Measurements from ENCODE around the gene IFI27. TPM values are rescaled to one million over a fixed set of nuclear protein-coding genes. Genes with fewer than 3 reads are reported as not detected.
A peak's percentile ranks its signal among the peaks of the same experiment; 100 is the strongest.
"Not testable (repeated sequence)": the region's sequence is repeated elsewhere in the genome, so short reads cannot be mapped to it uniquely, and the experiment has no call there.

IFI27 gene
- 1 to 10 TPM; 5.1 to 7.7 TPM for total RNA-seq

- H3K27ac Mint-ChIP-seq = no peak within 1 kb of the TSS
- no peak within 1 kb of the TSS for H3K4me3 Mint-ChIP-seq
- H3K9me3 Mint-ChIP-seq = no peaks in the 10 kb centered on the region
- ATAC-seq (replicated peaks in 1 of 2) (no peak), DNase-seq (no peak)
- no peaks in the 10 kb centered on the region for H3K4me1 Mint-ChIP-seq (ENCODE audit: low read depth)
- no peaks in the 10 kb centered on the region for H3K27me3 Mint-ChIP-seq (ENCODE audit: low read depth)
- no peaks in the 10 kb centered on the region for H3K36me3 Mint-ChIP-seq (ENCODE audit: insufficient read depth in 2 of 2)
These were observed at the start of gene IFI27 for GRCh38 chr14:94110552-94111181. Gene IFI27 (plus strand): TSS chr14:94110736.

GRCh38 chr14:94062344-94062940 lies 48.1 kb upstream of the IFI27 start:
- DNase-seq (no peak), ATAC-seq (replicated peaks in 1 of 2) (no peak)
- Mint-ChIP-seq H3K9me3 (peaks cover 0 to 1% of the 10 kb centered on the region in 2 donors), H3K4me3 (no peak overlapping the region), H3K27ac (peak overlapping the region; percentile 72), H3K27me3 (ENCODE audit: low read depth) (no peaks in the 10 kb centered on the region), H3K36me3 (ENCODE audit: insufficient read depth in 2 of 2) (peaks cover 16 to 34% of the 10 kb centered on the region in 2 donors), H3K4me1 (ENCODE audit: low read depth) (peaks cover 61% of the 10 kb centered on the region)

- no peak for ATAC-seq (replicated peaks in 1 of 2)
- no peaks in the 10 kb centered on the region for H3K27me3 Mint-ChIP-seq (ENCODE audit: low read depth)
- peaks cover 40 to 59% of the 10 kb centered on the region in 2 donors for H3K36me3 Mint-ChIP-seq (ENCODE audit: insufficient read depth in 2 of 2)
- peak overlapping the region; percentile 59 for H3K27ac Mint-ChIP-seq
- peaks cover 14 to 16% of the 10 kb centered on the region in 2 donors for H3K9me3 Mint-ChIP-seq
- DNase-seq = no peak
- peaks cover 68% of the 10 kb centered on the region for H3K4me1 Mint-ChIP-seq (ENCODE audit: low read depth)
- H3K4me3 Mint-ChIP-seq = peak overlapping the region in 1 of 2 donors; percentile 35
These were observed 44.4 kb upstream of the IFI27 start for GRCh38 chr14:94066089-94066676.

GRCh38 chr14:94072076-94072475 lies 38.5 kb upstream of the IFI27 start:
- Mint-ChIP-seq H3K4me1 (ENCODE audit: low read depth) (peaks cover 67% of the 10 kb centered on the region), H3K9me3 (peaks cover 21 to 25% of the 10 kb centered on the region in 2 donors), H3K4me3 (peak overlapping the region in 1 of 2 donors; percentile 4), H3K36me3 (ENCODE audit: insufficient read depth in 2 of 2) (peaks cover 51 to 78% of the 10 kb centered on the region in 2 donors)
- ATAC-seq (replicated peaks in 1 of 2); H3K27me3 Mint-ChIP-seq (ENCODE audit: low read depth); DNase-seq; H3K27ac Mint-ChIP-seq: not testable (repeated sequence)

GRCh38 chr14:94074534-94074933 lies 36.0 kb upstream of the IFI27 start:
- H3K4me1 Mint-ChIP-seq (ENCODE audit: low read depth) = peaks cover 67% of the 10 kb centered on the region

GRCh38 chr14:94075008-94075407 lies 35.5 kb upstream of the IFI27 start:
- Mint-ChIP-seq H3K27me3 (ENCODE audit: low read depth) (no peaks in the 10 kb centered on the region), H3K27ac (peak overlapping the region; percentile 60), H3K36me3 (ENCODE audit: insufficient read depth in 2 of 2) (peaks cover 42 to 61% of the 10 kb centered on the region in 2 donors), H3K4me1 (ENCODE audit: low read depth) (peaks cover 69% of the 10 kb centered on the region), H3K9me3 (peaks cover 10 to 14% of the 10 kb centered on the region in 2 donors), H3K4me3 (peak overlapping the region; percentile 57 to 77)
- ATAC-seq (replicated peaks in 1 of 2) (no peak), DNase-seq (no peak)

More at GRCh38 chr14:94074534-94074933, 36.0 kb upstream of the IFI27 start:
- H3K27me3 Mint-ChIP-seq (ENCODE audit: low read depth) = no peaks in the 10 kb centered on the region
- peaks cover 46 to 63% of the 10 kb centered on the region in 2 donors for H3K36me3 Mint-ChIP-seq (ENCODE audit: insufficient read depth in 2 of 2)
- peak overlapping the region; percentile 2 for H3K27ac Mint-ChIP-seq
- DNase-seq (no peak), ATAC-seq (replicated peaks in 1 of 2) (no peak)
- H3K4me3 Mint-ChIP-seq = peak overlapping the region; percentile 23 to 64
- peaks cover 11 to 15% of the 10 kb centered on the region in 2 donors for H3K9me3 Mint-ChIP-seq

- Mint-ChIP-seq H3K4me1 (ENCODE audit: low read depth) (peaks cover 64% of the 10 kb centered on the region), H3K27ac (peak overlapping the region; percentile 11), H3K9me3 (peaks cover 5 to 6% of the 10 kb centered on the region in 2 donors), H3K4me3 (peak overlapping the region; percentile 97 to 100), H3K36me3 (ENCODE audit: insufficient read depth in 2 of 2) (peaks cover 31 to 44% of the 10 kb centered on the region in 2 donors), H3K27me3 (ENCODE audit: low read depth) (no peaks in the 10 kb centered on the region)
- DNase-seq (no peak), ATAC-seq (replicated peaks in 1 of 2) (no peak)
These were observed 33.3 kb upstream of the IFI27 start for GRCh38 chr14:94077111-94077821.

- Mint-ChIP-seq H3K36me3 (ENCODE audit: insufficient read depth in 2 of 2) (peaks cover 28 to 42% of the 10 kb centered on the region in 2 donors), H3K27ac (peak overlapping the region; percentile 11), H3K4me3 (peak overlapping the region; percentile 97 to 100), H3K9me3 (peaks cover 4 to 5% of the 10 kb centered on the region in 2 donors), H3K27me3 (ENCODE audit: low read depth) (no peaks in the 10 kb centered on the region), H3K4me1 (ENCODE audit: low read depth) (peaks cover 69% of the 10 kb centered on the region)
- DNase-seq (no peak), ATAC-seq (replicated peaks in 1 of 2) (no peak)
These were observed 32.7 kb upstream of the IFI27 start for GRCh38 chr14:94077823-94078222.

- no peaks in the 10 kb centered on the region for H3K27me3 Mint-ChIP-seq (ENCODE audit: low read depth)
- DNase-seq (no peak), ATAC-seq (replicated peaks in 1 of 2) (no peak)
- H3K36me3 Mint-ChIP-seq (ENCODE audit: insufficient read depth in 2 of 2) = peaks cover 22 to 26% of the 10 kb centered on the region in 2 donors
- H3K4me1 Mint-ChIP-seq (ENCODE audit: low read depth) = peaks cover 70% of the 10 kb centered on the region
- H3K27ac Mint-ChIP-seq = peak overlapping the region; percentile 99
- H3K4me3 Mint-ChIP-seq = peak overlapping the region; percentile 97 to 100
- H3K9me3 Mint-ChIP-seq = no peaks in the 10 kb centered on the region
These were observed 30.5 kb upstream of the IFI27 start for GRCh38 chr14:94079891-94080620.

GRCh38 chr14:94080621-94081385 lies 29.7 kb upstream of the IFI27 start, which contains the start of the genes DDX24 and IFI27L1:
Gene DDX24 (minus strand): TSS chr14:94081202. CDS start chr14:94079742, 1,460 bp downstream.
Gene IFI27L1 (plus strand): TSS chr14:94081310. CDS start chr14:94096938, 15,628 bp downstream.
- H3K27ac Mint-ChIP-seq = peak within 1 kb of the TSS; percentile 99
- H3K4me3 Mint-ChIP-seq = peak within 1 kb of the TSS; percentile 97 to 100
- peak; percentile 98 to 99 for ATAC-seq (replicated peaks in 1 of 2)
- no peaks in the 10 kb centered on the region for H3K9me3 Mint-ChIP-seq
- H3K36me3 Mint-ChIP-seq (ENCODE audit: insufficient read depth in 2 of 2) = peaks cover 19 to 20% of the 10 kb centered on the region in 2 donors
- DNase-seq = peak; percentile 97 to 98
- H3K4me1 Mint-ChIP-seq (ENCODE audit: low read depth) = peaks cover 62% of the 10 kb centered on the region
- no peaks in the 10 kb centered on the region for H3K27me3 Mint-ChIP-seq (ENCODE audit: low read depth)

- H3K27ac Mint-ChIP-seq = peak overlapping the region; percentile 93
- no peaks in the 10 kb centered on the region for H3K27me3 Mint-ChIP-seq (ENCODE audit: low read depth)
- peaks cover 58% of the 10 kb centered on the region for H3K4me1 Mint-ChIP-seq (ENCODE audit: low read depth)
- H3K36me3 Mint-ChIP-seq (ENCODE audit: insufficient read depth in 2 of 2) = peaks cover 20 to 21% of the 10 kb centered on the region in 2 donors
- peak in 1 of 2 donors; percentile 23 for DNase-seq
- H3K4me3 Mint-ChIP-seq = peak overlapping the region; percentile 97 to 100
- peak; percentile 25 to 37 for ATAC-seq (replicated peaks in 1 of 2)
- peaks cover 0 to 1% of the 10 kb centered on the region in 2 donors for H3K9me3 Mint-ChIP-seq
These were observed 29.1 kb upstream of the IFI27 start for GRCh38 chr14:94081386-94081820.
